Endothelial cell of umbilical vein (primary cell): ENCODE measurements around the gene PFKP.

Experiments used
- EZH2 ChIP-seq: IDR thresholded peaks from 2 replicates; pipeline ENCODE4 v1.6.1; 2012; ENCODE audit warnings: borderline replicate concordance, low read depth, mild to moderate bottlenecking, moderate library complexity, low read length, inconsistent platforms; ENCODE audit not compliant: severe bottlenecking
- GATA2 ChIP-seq: IDR thresholded peaks from 2 replicates; pipeline ENCODE4 v1.7.0; 2011; ENCODE audit warnings: low read depth, mild to moderate bottlenecking, moderate library complexity, mixed read lengths, low read length; ENCODE audit not compliant: insufficient read length, insufficient read depth
- MYC ChIP-seq: IDR thresholded peaks from one replicate; pipeline ENCODE4 v1.6.1; 2011; ENCODE audit warnings: mild to moderate bottlenecking, low read depth, low read length
- POLR2A ChIP-seq: IDR thresholded peaks from 2 replicates; pipeline ENCODE4 v1.6.1; 2012; ENCODE audit warnings: low read depth, mild to moderate bottlenecking, control low read depth, low read length
- POLR2AphosphoS5 ChIP-seq: IDR thresholded peaks from 2 replicates; pipeline ENCODE4 v1.6.1; 2012; ENCODE audit warnings: low read depth, mild to moderate bottlenecking, control low read depth, low read length, moderate library complexity; ENCODE audit not compliant: insufficient read depth
- TF ChIP-seq, protein P1 (sequence below), 2 donors: IDR thresholded peaks; 1 replicate in 1 of 2; 2 replicates in 1 of 2; pipeline ENCODE4 v1.5.1; 2011; ENCODE audit warnings: low read length in 2 of 2, mild to moderate bottlenecking in 2 of 2, moderate library complexity in 2 of 2, control low read depth in 1 of 2, inconsistent platforms in 1 of 2, low read depth in 1 of 2; ENCODE audit not compliant: insufficient read depth in 1 of 2; ENCODE audit errors: extremely low read depth in 1 of 2
- TF ChIP-seq, protein P2 (sequence below): IDR thresholded peaks from 2 replicates; pipeline ENCODE4 v1.6.1; 2011; ENCODE audit not compliant: insufficient read depth, insufficient read length

DNA sequence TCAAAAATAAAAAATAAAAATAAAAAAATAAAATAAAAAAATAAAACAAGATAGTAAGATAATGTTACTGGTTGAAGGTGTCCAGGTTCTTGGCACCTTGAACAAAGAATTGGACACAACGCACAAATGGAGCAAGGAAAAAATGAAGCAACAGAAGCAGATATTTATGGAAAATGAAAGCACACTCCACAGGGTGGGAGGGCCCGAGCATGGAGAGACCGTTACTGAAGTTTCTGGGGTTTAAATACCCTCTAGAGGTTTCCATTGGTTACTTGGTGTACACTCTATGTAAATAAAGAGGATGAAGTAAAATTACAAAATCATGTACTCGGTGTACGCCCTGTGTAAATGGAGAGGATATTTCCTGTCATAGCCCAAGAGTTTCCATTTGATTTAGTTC, 15.7 kb upstream of the PFKP start:
- TF ChIP-seq, protein P1, sequence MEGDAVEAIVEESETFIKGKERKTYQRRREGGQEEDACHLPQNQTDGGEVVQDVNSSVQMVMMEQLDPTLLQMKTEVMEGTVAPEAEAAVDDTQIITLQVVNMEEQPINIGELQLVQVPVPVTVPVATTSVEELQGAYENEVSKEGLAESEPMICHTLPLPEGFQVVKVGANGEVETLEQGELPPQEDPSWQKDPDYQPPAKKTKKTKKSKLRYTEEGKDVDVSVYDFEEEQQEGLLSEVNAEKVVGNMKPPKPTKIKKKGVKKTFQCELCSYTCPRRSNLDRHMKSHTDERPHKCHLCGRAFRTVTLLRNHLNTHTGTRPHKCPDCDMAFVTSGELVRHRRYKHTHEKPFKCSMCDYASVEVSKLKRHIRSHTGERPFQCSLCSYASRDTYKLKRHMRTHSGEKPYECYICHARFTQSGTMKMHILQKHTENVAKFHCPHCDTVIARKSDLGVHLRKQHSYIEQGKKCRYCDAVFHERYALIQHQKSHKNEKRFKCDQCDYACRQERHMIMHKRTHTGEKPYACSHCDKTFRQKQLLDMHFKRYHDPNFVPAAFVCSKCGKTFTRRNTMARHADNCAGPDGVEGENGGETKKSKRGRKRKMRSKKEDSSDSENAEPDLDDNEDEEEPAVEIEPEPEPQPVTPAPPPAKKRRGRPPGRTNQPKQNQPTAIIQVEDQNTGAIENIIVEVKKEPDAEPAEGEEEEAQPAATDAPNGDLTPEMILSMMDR (IDR thresholded peaks at IDR 0.05; ENCODE audit: extremely low read depth in 1 of 2, insufficient read depth in 1 of 2, low read depth in 1 of 2, low read length in 2 of 2) = no peak
- TF ChIP-seq POLR2A (no peak), EZH2 (no peak), POLR2AphosphoS5 (no peak), MYC (no peak), GATA2 (no peak)
- TF ChIP-seq, protein P2, sequence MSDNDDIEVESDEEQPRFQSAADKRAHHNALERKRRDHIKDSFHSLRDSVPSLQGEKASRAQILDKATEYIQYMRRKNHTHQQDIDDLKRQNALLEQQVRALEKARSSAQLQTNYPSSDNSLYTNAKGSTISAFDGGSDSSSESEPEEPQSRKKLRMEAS = no peak
